Neural progenitor cell (in vitro differentiated cells): Measurements from ENCODE around the gene RTN1. TPM values are rescaled to one million over a fixed set of nuclear protein-coding genes. Genes with fewer than 3 reads are reported as not detected.

Experiments
- DNase-seq: peaks from one replicate; pipeline ENCODE4 v3.0.0-alpha.2; 2016; ENCODE audit warnings: low spot score
- H2AFZ ChIP-seq: fragments of 200-600 bp; sonication (generic); replicated peaks from 2 replicates; pipeline ENCODE4 v1.6.1; 2016; ENCODE audit warnings: antibody characterized with exemption
- H3F3A ChIP-seq: fragments of 200-600 bp; sonication (generic); 2 replicates; pipeline ENCODE4 v1.6.1; 2016; ENCODE audit warnings: antibody characterized with exemption, low read depth
- H3K27ac ChIP-seq: fragments of 200-600 bp; sonication (generic); 2 replicates; pipeline ENCODE4 v1.5.1; 2016; ENCODE audit warnings: mild to moderate bottlenecking
- H3K27me3 ChIP-seq: fragments of 200-600 bp; sonication (generic); 2 replicates; pipeline ENCODE4 v1.6.1; 2016; ENCODE audit warnings: mild to moderate bottlenecking, moderate library complexity
- H3K36me3 ChIP-seq: fragments of 200-600 bp; sonication (generic); 2 replicates; pipeline ENCODE4 v1.5.1; 2016
- H3K4me1 ChIP-seq: fragments of 200-600 bp; sonication (generic); 2 replicates; pipeline ENCODE4 v1.6.1; 2016; ENCODE audit warnings: mixed run types
- H3K4me2 ChIP-seq: fragments of 200-600 bp; sonication (generic); 2 replicates; pipeline ENCODE4 v1.6.1; 2016
- H3K4me3 ChIP-seq: fragments of 200-600 bp; sonication (generic); 2 replicates; pipeline ENCODE4 v1.5.1; 2016
- H3K79me2 ChIP-seq: fragments of 200-600 bp; sonication (generic); 2 replicates; pipeline ENCODE4 v1.6.1; 2016; ENCODE audit warnings: low read depth
- H3K9ac ChIP-seq: fragments of 200-600 bp; sonication (generic); 2 replicates; pipeline ENCODE4 v1.6.1; 2016
- H3K9me3 ChIP-seq: fragments of 200-600 bp; sonication (generic); 2 replicates; pipeline ENCODE4 v1.5.1; 2016; ENCODE audit warnings: low read depth
- H4K20me1 ChIP-seq: fragments of 200-600 bp; sonication (generic); 2 replicates; pipeline ENCODE4 v1.6.1; 2016; ENCODE audit warnings: low read depth
- H3K27ac Mint-ChIP-seq: 3 replicates; pipeline ENCODE4 v1.8.0; 2021; ENCODE audit warnings: mixed read lengths
- H3K27me3 Mint-ChIP-seq: 2 replicates; pipeline ENCODE4 v1.8.0; 2022; ENCODE audit warnings: low read depth, mild to moderate bottlenecking, inconsistent platforms, moderate library complexity, mixed read lengths; ENCODE audit not compliant: insufficient read depth
- H3K36me3 Mint-ChIP-seq: 3 replicates; pipeline ENCODE4 v1.8.0; 2021; ENCODE audit warnings: mixed read lengths
- H3K4me1 Mint-ChIP-seq: 3 replicates; pipeline ENCODE4 v1.8.0; 2021; ENCODE audit warnings: mixed read lengths
- H3K4me3 Mint-ChIP-seq: 3 replicates; pipeline ENCODE4 v1.8.0; 2021; ENCODE audit warnings: mild to moderate bottlenecking, moderate library complexity, mixed read lengths
- H3K9me3 Mint-ChIP-seq: 3 replicates; pipeline ENCODE4 v1.8.0; 2020; ENCODE audit warnings: mixed read lengths
- CTCF ChIP-seq: fragments of 200-600 bp; sonication (generic); IDR thresholded peaks from 2 replicates; pipeline ENCODE4 v1.5.1; 2017; ENCODE audit warnings: antibody characterized with exemption, mild to moderate bottlenecking
- EZH2 ChIP-seq: fragments of 200-600 bp; sonication (generic); IDR thresholded peaks from 2 replicates; pipeline ENCODE4 v1.6.1; 2017; ENCODE audit warnings: antibody characterized with exemption, mild to moderate bottlenecking, moderate library complexity
- EZH2phosphoT487 ChIP-seq: fragments of 200-600 bp; sonication (generic); IDR thresholded peaks from 2 replicates; pipeline ENCODE4 v1.6.1; 2017; ENCODE audit warnings: antibody characterized with exemption
- total RNA-seq: library from RNA; depleted of rRNA; stranded (reverse); fragments of >200 nt; gene quantifications from 2 replicates; pipeline ENCODE4 v1.2.3, GENCODE V29; 2015; ENCODE audit warnings: low replicate concordance

Gene RTN1
- total RNA-seq, 1 donor from 2014 or later, result 7.7 TPM

GRCh38 chr14:59772233-59772632 is 98.3 kb downstream of the RTN1 start:
- Mint-ChIP-seq H3K27me3 (no peaks in the 10 kb centered on the region), H3K4me3 (no peak overlapping the region), H3K9me3 (no peaks in the 10 kb centered on the region), H3K27ac (peak overlapping the region; percentile 34), H3K36me3 (no peaks in the 10 kb centered on the region), H3K4me1 (peaks cover 17% of the 10 kb centered on the region)
- no peak overlapping the region for H3K27ac ChIP-seq
- no peak overlapping the region for H3K4me3 ChIP-seq
- no peaks in the 10 kb centered on the region for H4K20me1 ChIP-seq
- no peaks in the 10 kb centered on the region for H3K79me2 ChIP-seq
- TF ChIP-seq EZH2, result no peak
- TF ChIP-seq CTCF, result no peak
- no peak for TF ChIP-seq EZH2phosphoT487
- H3K36me3 ChIP-seq, result no peaks in the 10 kb centered on the region
- H3K9ac ChIP-seq, result no peak overlapping the region
- no peaks in the 10 kb centered on the region for H3F3A ChIP-seq
- H3K27me3 ChIP-seq, result no peaks in the 10 kb centered on the region
- peaks cover 8% of the 10 kb centered on the region for H3K4me1 ChIP-seq
- H2AFZ ChIP-seq, result no peak overlapping the region
- DNase-seq, result no peak
- H3K9me3 ChIP-seq, result no peaks in the 10 kb centered on the region
- H3K4me2 ChIP-seq, result peak overlapping the region; percentile 32

GRCh38 chr14:59771577-59771976 is 99.0 kb downstream of the RTN1 start:
- H3K36me3 ChIP-seq, result no peaks in the 10 kb centered on the region
- Mint-ChIP-seq H3K27ac (no peak overlapping the region), H3K27me3 (no peaks in the 10 kb centered on the region), H3K4me3 (no peak overlapping the region), H3K4me1 (peaks cover 17% of the 10 kb centered on the region), H3K36me3 (no peaks in the 10 kb centered on the region), H3K9me3 (no peaks in the 10 kb centered on the region)
- peaks cover 8% of the 10 kb centered on the region for H3K4me1 ChIP-seq
- no peaks in the 10 kb centered on the region for H3F3A ChIP-seq
- no peak for DNase-seq
- no peak overlapping the region for H3K9ac ChIP-seq
- no peaks in the 10 kb centered on the region for H3K79me2 ChIP-seq
- no peak overlapping the region for H3K4me2 ChIP-seq
- H4K20me1 ChIP-seq, result no peaks in the 10 kb centered on the region
- H2AFZ ChIP-seq, result no peak overlapping the region
- no peaks in the 10 kb centered on the region for H3K9me3 ChIP-seq
- no peak for TF ChIP-seq EZH2phosphoT487
- TF ChIP-seq CTCF, result no peak
- TF ChIP-seq EZH2, result no peak
- no peak overlapping the region for H3K4me3 ChIP-seq
- H3K27ac ChIP-seq, result no peak overlapping the region
- H3K27me3 ChIP-seq, result no peaks in the 10 kb centered on the region

GRCh38 chr14:59769586-59769985 is 101.0 kb downstream of the RTN1 start:
- Histone ChIP-seq H3K9ac (no peak overlapping the region), H2AFZ (no peak overlapping the region), H3K79me2 (no peaks in the 10 kb centered on the region), H4K20me1 (no peaks in the 10 kb centered on the region), H3K36me3 (no peaks in the 10 kb centered on the region), H3K27ac (no peak overlapping the region), H3K27me3 (no peaks in the 10 kb centered on the region), H3K4me1 (peaks cover 8% of the 10 kb centered on the region), H3K4me3 (no peak overlapping the region), H3K4me2 (no peak overlapping the region), H3K9me3 (no peaks in the 10 kb centered on the region), H3F3A (no peaks in the 10 kb centered on the region)
- no peaks in the 10 kb centered on the region for H3K27me3 Mint-ChIP-seq
- no peak for TF ChIP-seq EZH2phosphoT487
- TF ChIP-seq CTCF, result no peak
- no peak for DNase-seq
- no peaks in the 10 kb centered on the region for H3K9me3 Mint-ChIP-seq
- no peak overlapping the region for H3K27ac Mint-ChIP-seq
- H3K36me3 Mint-ChIP-seq, result no peaks in the 10 kb centered on the region
- H3K4me3 Mint-ChIP-seq, result no peak overlapping the region
- peaks cover 16% of the 10 kb centered on the region for H3K4me1 Mint-ChIP-seq
